HepG2 (cell line): ENCODE measurements around the gene MED12L. TPM values are rescaled to one million over a fixed set of nuclear protein-coding genes. Genes with fewer than 3 reads are reported as not detected.

Experiments
- EZH2 ChIP-seq: conservative IDR thresholded peaks from 2 replicates; pipeline ENCODE4 v1.6.1; 2012; ENCODE audit warnings: mild to moderate bottlenecking, low read depth, low read length, moderate library complexity
- KDM2A ChIP-seq: sonication (generic); formaldehyde crosslinking; IDR thresholded peaks from 2 replicates; pipeline ENCODE4 v1.4.0; 2020; ENCODE audit warnings: low read depth, missing genetic modification reagents, borderline replicate concordance
- KMT2A ChIP-seq: sonication (generic); formaldehyde crosslinking; IDR thresholded peaks from 2 replicates; pipeline ENCODE4 v1.4.0; 2020; ENCODE audit warnings: missing genetic modification reagents
- MYC ChIP-seq: sonication (generic); formaldehyde crosslinking; IDR thresholded peaks from 2 replicates; pipeline ENCODE4 v1.9.0; 2021; ENCODE audit warnings: missing genetic modification reagents, borderline replicate concordance
- NONO ChIP-seq, 2 experiments: fragments of 450-650 bp in 1 of 2; sonication (generic) in 1 of 2; formaldehyde crosslinking in 1 of 2; IDR thresholded peaks in 1 of 2; conservative IDR thresholded peaks in 1 of 2; 2 replicates each; pipeline versions ENCODE4 v1.6.1 to v1.8.0; 2017 to 2022; ENCODE audit warnings: mild to moderate bottlenecking in 1 of 2, missing genetic modification reagents in 1 of 2, moderate library complexity in 1 of 2
- PCBP1 ChIP-seq: fragments of 200-400 bp; formaldehyde crosslinking; IDR thresholded peaks from 2 replicates; pipeline ENCODE4 v1.6.1; 2017; ENCODE audit warnings: mild to moderate bottlenecking, low read depth, low read length, borderline replicate concordance
- REPIN1 ChIP-seq: sonication (generic); formaldehyde crosslinking; IDR thresholded peaks from 2 replicates; pipeline ENCODE4 v1.8.0; 2022; ENCODE audit warnings: missing genetic modification reagents, low read depth, mild to moderate bottlenecking, borderline replicate concordance
- SIX1 ChIP-seq: sonication (generic); formaldehyde crosslinking; IDR thresholded peaks from 2 replicates; pipeline ENCODE4 v1.4.0; 2020; ENCODE audit warnings: missing genetic modification reagents, borderline replicate concordance
- ZFY ChIP-seq: sonication (generic); formaldehyde crosslinking; IDR thresholded peaks from 2 replicates; pipeline ENCODE4 v1.4.0; 2020; ENCODE audit warnings: missing genetic modification reagents
- ZNF589 ChIP-seq: sonication (generic); formaldehyde crosslinking; conservative IDR thresholded peaks from 2 replicates; pipeline ENCODE4 v1.8.0; 2022; ENCODE audit warnings: mild to moderate bottlenecking, moderate library complexity, missing genetic modification reagents
- polyA plus RNA-seq, 8 experiments: library from polyadenylated mRNA; depleted of rRNA in 3 of 8; stranded (reverse) in 7 of 8; unstranded in 1 of 8; fragments of >200 nt; fragmentation: Illumina TruSeq in 4 of 8; extraction: Trizol in 4 of 8; gene quantifications; 2 replicates each; pipeline versions ENCODE4 v1.2.1 to v1.2.3, GENCODE V29; 2011 to 2016; ENCODE audit warnings: low read depth in 4 of 8, missing spikeins in 1 of 8, mixed read lengths in 1 of 8; ENCODE audit not compliant: insufficient read depth in 1 of 8
- total RNA-seq, 5 experiments: library from RNA; depleted of rRNA; stranded (reverse); fragments of >200 nt; fragmentation: Illumina TruSeq; extraction: Trizol; gene quantifications; 2 replicates each; pipeline ENCODE4 v1.2.3, GENCODE V29; 2016; ENCODE audit warnings: low read depth in 1 of 5
- TF ChIP-seq, protein P1 (sequence below): sonication (generic); formaldehyde crosslinking; IDR thresholded peaks from 2 replicates; pipeline ENCODE4 v1.5.0; 2020; ENCODE audit warnings: mild to moderate bottlenecking, missing genetic modification reagents, moderate library complexity
- TF ChIP-seq, protein P2 (sequence below): sonication (generic); formaldehyde crosslinking; IDR thresholded peaks from 2 replicates; pipeline ENCODE4 v1.8.0; 2022; ENCODE audit warnings: missing genetic modification reagents, mild to moderate bottlenecking, inconsistent platforms, borderline replicate concordance
- TF ChIP-seq, protein P3 (sequence below): sonication (generic); formaldehyde crosslinking; IDR thresholded peaks from 2 replicates; pipeline ENCODE4 v1.4.0; 2020; ENCODE audit warnings: mild to moderate bottlenecking, missing genetic modification reagents

MED12L gene
- total and polyA plus RNA-seq, 2 of the 13 experiments (the other 11 are each of a cell fraction or from before 2014, with no cell fraction given) = 0.07 to 0.64 TPM

DNA sequence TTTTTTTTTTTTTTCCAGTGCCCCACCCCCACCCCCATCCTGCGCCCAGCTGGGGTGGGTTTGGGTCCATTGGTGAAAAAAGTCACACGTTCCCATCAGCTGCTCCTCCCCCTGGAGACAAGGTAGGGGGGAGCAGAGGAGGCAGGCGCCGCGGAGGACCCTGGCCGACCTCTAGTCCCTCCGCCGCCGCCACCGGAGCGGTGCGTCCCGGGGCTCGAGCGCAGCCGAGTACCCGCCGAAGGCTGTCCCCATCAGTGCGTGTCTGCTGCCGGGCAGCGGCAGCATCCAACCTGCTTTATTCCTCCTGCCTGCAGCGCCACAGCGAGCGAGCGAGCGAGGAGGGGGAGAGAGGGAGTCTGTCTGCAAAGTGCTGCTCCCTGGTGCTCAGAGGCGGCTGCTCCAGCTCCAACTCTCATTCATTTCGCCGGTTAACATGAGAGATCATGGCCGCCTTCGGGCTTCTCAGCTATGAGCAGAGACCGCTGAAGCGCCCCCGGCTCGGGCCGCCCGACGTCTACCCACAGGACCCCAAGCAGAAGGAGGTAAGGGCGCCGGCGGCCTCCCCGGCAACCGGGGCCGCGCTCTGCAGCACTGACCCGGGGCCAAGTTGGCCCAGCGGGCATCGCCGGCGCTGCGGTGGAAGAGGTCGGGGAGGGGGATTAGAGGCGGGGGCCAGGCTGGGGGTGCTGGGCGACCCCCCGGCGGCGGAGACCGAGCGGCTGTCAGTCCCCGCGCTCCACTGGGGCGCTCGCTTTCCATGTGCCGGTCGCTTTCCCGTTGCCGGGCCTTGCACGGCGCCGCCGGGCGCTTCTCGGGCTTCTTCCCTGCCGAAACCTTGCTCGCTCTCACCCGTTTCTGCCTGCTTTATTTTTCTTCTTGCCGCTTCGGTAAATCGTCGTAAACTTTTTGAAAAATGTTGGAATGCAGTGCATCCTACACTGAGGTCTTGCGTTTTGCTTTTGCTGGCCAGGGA is 1.3 kb downstream of the MED12L start (continued):
- TF ChIP-seq, protein P1, sequence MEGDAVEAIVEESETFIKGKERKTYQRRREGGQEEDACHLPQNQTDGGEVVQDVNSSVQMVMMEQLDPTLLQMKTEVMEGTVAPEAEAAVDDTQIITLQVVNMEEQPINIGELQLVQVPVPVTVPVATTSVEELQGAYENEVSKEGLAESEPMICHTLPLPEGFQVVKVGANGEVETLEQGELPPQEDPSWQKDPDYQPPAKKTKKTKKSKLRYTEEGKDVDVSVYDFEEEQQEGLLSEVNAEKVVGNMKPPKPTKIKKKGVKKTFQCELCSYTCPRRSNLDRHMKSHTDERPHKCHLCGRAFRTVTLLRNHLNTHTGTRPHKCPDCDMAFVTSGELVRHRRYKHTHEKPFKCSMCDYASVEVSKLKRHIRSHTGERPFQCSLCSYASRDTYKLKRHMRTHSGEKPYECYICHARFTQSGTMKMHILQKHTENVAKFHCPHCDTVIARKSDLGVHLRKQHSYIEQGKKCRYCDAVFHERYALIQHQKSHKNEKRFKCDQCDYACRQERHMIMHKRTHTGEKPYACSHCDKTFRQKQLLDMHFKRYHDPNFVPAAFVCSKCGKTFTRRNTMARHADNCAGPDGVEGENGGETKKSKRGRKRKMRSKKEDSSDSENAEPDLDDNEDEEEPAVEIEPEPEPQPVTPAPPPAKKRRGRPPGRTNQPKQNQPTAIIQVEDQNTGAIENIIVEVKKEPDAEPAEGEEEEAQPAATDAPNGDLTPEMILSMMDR (CRISPR knock-in tag) = peak; percentile 64
- TF ChIP-seq ZNF589 (CRISPR knock-in tag) (0 out of 2 replicates have a peak, but pooled peaks have one; percentile 48), SIX1 (no peak), KMT2A (peak; percentile 18; the same call in 1 of the 2 replicates), MYC (peak; percentile 14; the same call in 1 of the 2 replicates), PCBP1 (0 out of 2 replicates have a peak, but pooled peaks have one; percentile 43), ZFY (peak; percentile 18; the same call in 1 of the 2 replicates), EZH2 (peak; percentile 51; the same call in 1 of the 2 replicates), REPIN1 (CRISPR knock-in tag) (peak; percentile 25; the same call in 1 of the 2 replicates), KDM2A (CRISPR knock-in tag) (peak; percentile 77), NONO (IDR thresholded peaks at IDR 0.05) (no peak), NONO (CRISPR knock-in tag; conservative IDR thresholded peaks at IDR 0.05) (peak; percentile 63; the same call in 1 of the 2 replicates)
- TF ChIP-seq, protein P2, sequence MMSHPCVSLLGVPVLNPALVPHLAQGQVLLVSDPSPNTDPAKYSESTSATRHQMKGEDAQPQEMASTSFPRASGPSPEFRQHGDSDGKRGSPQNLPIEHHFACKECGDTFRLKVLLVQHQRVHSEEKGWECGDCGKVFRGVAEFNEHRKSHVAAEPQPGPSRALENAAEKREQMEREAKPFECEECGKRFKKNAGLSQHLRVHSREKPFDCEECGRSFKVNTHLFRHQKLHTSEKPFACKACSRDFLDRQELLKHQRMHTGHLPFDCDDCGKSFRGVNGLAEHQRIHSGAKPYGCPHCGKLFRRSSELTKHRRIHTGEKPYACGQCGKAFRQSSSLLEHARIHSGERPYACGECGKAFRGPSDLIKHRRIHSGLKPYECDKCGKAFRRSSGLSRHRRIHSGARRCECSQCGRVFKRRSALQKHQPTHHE (CRISPR knock-in tag) = no peak
- TF ChIP-seq, protein P3, sequence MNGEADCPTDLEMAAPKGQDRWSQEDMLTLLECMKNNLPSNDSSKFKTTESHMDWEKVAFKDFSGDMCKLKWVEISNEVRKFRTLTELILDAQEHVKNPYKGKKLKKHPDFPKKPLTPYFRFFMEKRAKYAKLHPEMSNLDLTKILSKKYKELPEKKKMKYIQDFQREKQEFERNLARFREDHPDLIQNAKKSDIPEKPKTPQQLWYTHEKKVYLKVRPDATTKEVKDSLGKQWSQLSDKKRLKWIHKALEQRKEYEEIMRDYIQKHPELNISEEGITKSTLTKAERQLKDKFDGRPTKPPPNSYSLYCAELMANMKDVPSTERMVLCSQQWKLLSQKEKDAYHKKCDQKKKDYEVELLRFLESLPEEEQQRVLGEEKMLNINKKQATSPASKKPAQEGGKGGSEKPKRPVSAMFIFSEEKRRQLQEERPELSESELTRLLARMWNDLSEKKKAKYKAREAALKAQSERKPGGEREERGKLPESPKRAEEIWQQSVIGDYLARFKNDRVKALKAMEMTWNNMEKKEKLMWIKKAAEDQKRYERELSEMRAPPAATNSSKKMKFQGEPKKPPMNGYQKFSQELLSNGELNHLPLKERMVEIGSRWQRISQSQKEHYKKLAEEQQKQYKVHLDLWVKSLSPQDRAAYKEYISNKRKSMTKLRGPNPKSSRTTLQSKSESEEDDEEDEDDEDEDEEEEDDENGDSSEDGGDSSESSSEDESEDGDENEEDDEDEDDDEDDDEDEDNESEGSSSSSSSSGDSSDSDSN (CRISPR knock-in tag) = peak; percentile 97
